ENCODE measurements around the gene NES.
A peak's percentile ranks its signal among the peaks of the same experiment; 100 is the strongest.
"Not testable (repeated sequence)": the region's sequence is repeated elsewhere in the genome, so short reads cannot be mapped to it uniquely, and the experiment has no call there.

NES gene

DNA sequence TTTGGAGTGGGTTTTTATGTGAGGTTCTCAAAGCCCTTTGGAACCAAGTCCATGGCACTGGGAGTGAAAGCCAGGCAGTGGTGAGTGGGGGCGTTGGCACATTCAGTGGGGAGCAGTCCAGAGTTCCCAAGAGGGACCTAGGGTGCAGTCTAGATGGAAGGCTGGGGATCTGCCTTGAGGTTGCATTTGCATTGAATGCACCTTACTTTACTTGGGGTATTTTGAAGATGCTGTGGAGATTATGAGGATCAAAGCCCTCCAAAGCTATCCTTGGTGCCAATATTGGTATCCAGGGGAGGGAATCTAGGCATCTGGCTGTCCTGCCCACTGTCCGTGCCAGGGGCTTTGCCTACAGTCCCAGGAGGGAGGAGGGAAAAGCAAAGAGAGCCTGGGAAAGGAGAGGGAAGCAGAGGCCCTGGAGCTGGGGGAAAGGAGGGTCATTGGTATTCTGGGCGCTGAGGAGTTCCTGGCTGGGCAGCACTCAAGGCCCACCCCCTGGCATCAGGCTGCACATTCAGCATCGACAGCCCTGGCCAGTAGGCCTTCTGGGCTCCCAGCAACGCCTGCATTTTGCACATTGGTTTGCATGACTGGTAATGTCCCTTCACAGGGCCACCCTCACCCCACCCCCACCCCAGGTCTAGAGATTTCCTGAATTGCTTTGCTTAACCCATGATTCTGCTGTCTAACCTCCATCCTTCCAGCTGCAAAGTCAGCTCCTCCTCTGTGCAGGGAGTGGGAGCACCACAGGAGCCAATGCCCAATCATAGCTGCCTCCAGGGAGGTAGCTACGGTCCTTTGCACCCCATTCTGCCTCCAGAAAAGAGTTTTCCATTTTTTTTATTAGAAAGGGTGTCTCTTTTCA, 36.1 kb downstream of the NES start:
- Histone ChIP-seq H3K4me1 (ENCODE audit: control insufficient read depth in 2 of 2, insufficient read depth in 2 of 2, low read length in 2 of 2) (no peaks in the 10 kb centered on the region), H3K27me3 (ENCODE audit: control insufficient read depth in 2 of 2, insufficient read depth in 2 of 2, low read length in 2 of 2) (peaks cover 30 to 34% of the 10 kb centered on the region in 2 donors), H3K9ac (ENCODE audit: low read depth in 1 of 2, low read length in 2 of 2) (no peak overlapping the region)

GRCh38 chr1:156639601-156640101, 37.6 kb downstream of the NES start:
- H3K4me1 ChIP-seq (ENCODE audit: control insufficient read depth in 2 of 2, insufficient read depth in 2 of 2, low read length in 2 of 2), result no peaks in the 10 kb centered on the region
- H3K27me3 ChIP-seq (ENCODE audit: control insufficient read depth in 2 of 2, insufficient read depth in 2 of 2, low read length in 2 of 2), result peaks cover 30 to 33% of the 10 kb centered on the region in 2 donors
- H3K9ac ChIP-seq (ENCODE audit: low read depth in 1 of 2, low read length in 2 of 2), result no peak overlapping the region
- H3K36me3 ChIP-seq (ENCODE audit: control insufficient read depth in 2 of 2, insufficient read depth in 2 of 2, low read length in 2 of 2), result no peaks in the 10 kb centered on the region
- H3K4me3 ChIP-seq (ENCODE audit: low read length in 2 of 2), result no peak overlapping the region
- H3K27ac ChIP-seq (ENCODE audit: low read depth in 2 of 2, low read length in 2 of 2), result no peak overlapping the region
- H3K9me3 ChIP-seq (ENCODE audit: control insufficient read depth in 2 of 2, low read length in 2 of 2), result no peaks in the 10 kb centered on the region

More for the DNA sequence above, 36.1 kb downstream of the NES start:
- no peaks in the 10 kb centered on the region for H3K36me3 ChIP-seq (ENCODE audit: control insufficient read depth in 2 of 2, insufficient read depth in 2 of 2, low read length in 2 of 2)
- peak overlapping the region in 1 of 2 donors; percentile 20 for H3K4me3 ChIP-seq (ENCODE audit: low read length in 2 of 2)
- no peak overlapping the region for H3K27ac ChIP-seq (ENCODE audit: low read depth in 2 of 2, low read length in 2 of 2)
- no peaks in the 10 kb centered on the region for H3K9me3 ChIP-seq (ENCODE audit: control insufficient read depth in 2 of 2, low read length in 2 of 2)

GRCh38 chr1:156638189-156638985, 38.8 kb downstream of the NES start:
- Histone ChIP-seq H3K27me3 (ENCODE audit: control insufficient read depth in 2 of 2, insufficient read depth in 2 of 2, low read length in 2 of 2) (peaks cover 30 to 37% of the 10 kb centered on the region in 2 donors), H3K9ac (ENCODE audit: low read depth in 1 of 2, low read length in 2 of 2) (no peak overlapping the region), H3K4me1 (ENCODE audit: control insufficient read depth in 2 of 2, insufficient read depth in 2 of 2, low read length in 2 of 2) (no peaks in the 10 kb centered on the region), H3K36me3 (ENCODE audit: control insufficient read depth in 2 of 2, insufficient read depth in 2 of 2, low read length in 2 of 2) (no peaks in the 10 kb centered on the region), H3K27ac (ENCODE audit: low read depth in 2 of 2, low read length in 2 of 2) (no peak overlapping the region), H3K4me3 (ENCODE audit: low read length in 2 of 2) (no peak overlapping the region), H3K9me3 (ENCODE audit: control insufficient read depth in 2 of 2, low read length in 2 of 2) (no peaks in the 10 kb centered on the region)

DNA sequence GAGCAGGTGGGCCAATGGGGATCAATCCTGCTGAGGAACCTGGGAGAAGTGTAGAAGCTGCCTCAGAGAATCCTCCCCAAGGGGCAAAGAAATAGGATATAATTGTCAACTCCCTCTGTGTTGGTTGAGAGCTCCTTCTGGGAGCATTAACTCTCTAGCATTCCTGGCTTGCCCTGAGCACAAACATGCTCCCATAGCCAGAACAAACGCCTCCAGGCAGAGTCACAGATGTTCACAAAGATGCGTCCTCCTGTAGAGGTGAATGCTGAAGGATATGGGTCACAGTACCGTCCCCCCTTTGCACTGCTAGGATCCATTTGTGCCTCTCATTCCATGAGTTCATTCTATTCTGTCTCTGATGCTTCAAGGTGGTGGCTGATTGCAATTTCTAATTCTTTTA, 44.9 kb downstream of the NES start:
- H3K4me1 ChIP-seq (ENCODE audit: control insufficient read depth in 2 of 2, insufficient read depth in 2 of 2, low read length in 2 of 2), result no peaks in the 10 kb centered on the region
- H3K9me3 ChIP-seq (ENCODE audit: control insufficient read depth in 2 of 2, low read length in 2 of 2), result no peaks in the 10 kb centered on the region
- no peaks in the 10 kb centered on the region for H3K36me3 ChIP-seq (ENCODE audit: control insufficient read depth in 2 of 2, insufficient read depth in 2 of 2, low read length in 2 of 2)
- no peak overlapping the region for H3K27ac ChIP-seq (ENCODE audit: low read depth in 2 of 2, low read length in 2 of 2)
- H3K4me3 ChIP-seq (ENCODE audit: low read length in 2 of 2), result no peak overlapping the region
- H3K9ac ChIP-seq (ENCODE audit: low read depth in 1 of 2, low read length in 2 of 2), result no peak overlapping the region
- peaks cover 10 to 20% of the 10 kb centered on the region in 2 donors for H3K27me3 ChIP-seq (ENCODE audit: control insufficient read depth in 2 of 2, insufficient read depth in 2 of 2, low read length in 2 of 2)

- not testable (repeated sequence) for H3K9ac ChIP-seq (ENCODE audit: low read depth in 1 of 2, low read length in 2 of 2); H3K27ac ChIP-seq (ENCODE audit: low read depth in 2 of 2, low read length in 2 of 2); H3K36me3 ChIP-seq (ENCODE audit: control insufficient read depth in 2 of 2, insufficient read depth in 2 of 2, low read length in 2 of 2); H3K9me3 ChIP-seq (ENCODE audit: control insufficient read depth in 2 of 2, low read length in 2 of 2); H3K4me1 ChIP-seq (ENCODE audit: control insufficient read depth in 2 of 2, insufficient read depth in 2 of 2, low read length in 2 of 2); H3K4me3 ChIP-seq (ENCODE audit: low read length in 2 of 2)
- peaks cover 17 to 26% of the 10 kb centered on the region in 2 donors for H3K27me3 ChIP-seq (ENCODE audit: control insufficient read depth in 2 of 2, insufficient read depth in 2 of 2, low read length in 2 of 2)
Measured at GRCh38 chr1:156631152-156631551, 46.1 kb downstream of the NES start.

GRCh38 chr1:156629823-156630449, 47.3 kb downstream of the NES start:
- H3K9me3 ChIP-seq (ENCODE audit: control insufficient read depth in 2 of 2, low read length in 2 of 2), result no peaks in the 10 kb centered on the region
- H3K9ac ChIP-seq (ENCODE audit: low read depth in 1 of 2, low read length in 2 of 2), result no peak overlapping the region
- H3K27ac ChIP-seq (ENCODE audit: low read depth in 2 of 2, low read length in 2 of 2), result no peak overlapping the region
- H3K27me3 ChIP-seq (ENCODE audit: control insufficient read depth in 2 of 2, insufficient read depth in 2 of 2, low read length in 2 of 2), result peaks cover 28 to 29% of the 10 kb centered on the region in 2 donors
- H3K36me3 ChIP-seq (ENCODE audit: control insufficient read depth in 2 of 2, insufficient read depth in 2 of 2, low read length in 2 of 2), result no peaks in the 10 kb centered on the region
- peaks cover 8 to 11% of the 10 kb centered on the region in 2 donors for H3K4me1 ChIP-seq (ENCODE audit: control insufficient read depth in 2 of 2, insufficient read depth in 2 of 2, low read length in 2 of 2)
- no peak overlapping the region for H3K4me3 ChIP-seq (ENCODE audit: low read length in 2 of 2)

GRCh38 chr1:156627313-156627880, 49.8 kb downstream of the NES start:
- H3K36me3 ChIP-seq (ENCODE audit: control insufficient read depth in 2 of 2, insufficient read depth in 2 of 2, low read length in 2 of 2), result no peaks in the 10 kb centered on the region
- H3K9ac ChIP-seq (ENCODE audit: low read depth in 1 of 2, low read length in 2 of 2), result no peak overlapping the region
- peaks cover 18 to 19% of the 10 kb centered on the region in 2 donors for H3K4me1 ChIP-seq (ENCODE audit: control insufficient read depth in 2 of 2, insufficient read depth in 2 of 2, low read length in 2 of 2)
- peaks cover 37 to 47% of the 10 kb centered on the region in 2 donors for H3K27me3 ChIP-seq (ENCODE audit: control insufficient read depth in 2 of 2, insufficient read depth in 2 of 2, low read length in 2 of 2)
- H3K4me3 ChIP-seq (ENCODE audit: low read length in 2 of 2), result no peak overlapping the region
- H3K27ac ChIP-seq (ENCODE audit: low read depth in 2 of 2, low read length in 2 of 2), result no peak overlapping the region
- H3K9me3 ChIP-seq (ENCODE audit: control insufficient read depth in 2 of 2, low read length in 2 of 2), result no peaks in the 10 kb centered on the region

- no peak overlapping the region for H3K27ac ChIP-seq (ENCODE audit: low read depth in 2 of 2, low read length in 2 of 2)
- H3K9me3 ChIP-seq (ENCODE audit: control insufficient read depth in 2 of 2, low read length in 2 of 2), result no peaks in the 10 kb centered on the region
- no peaks in the 10 kb centered on the region for H3K36me3 ChIP-seq (ENCODE audit: control insufficient read depth in 2 of 2, insufficient read depth in 2 of 2, low read length in 2 of 2)
- peaks cover 32 to 39% of the 10 kb centered on the region in 2 donors for H3K27me3 ChIP-seq (ENCODE audit: control insufficient read depth in 2 of 2, insufficient read depth in 2 of 2, low read length in 2 of 2)
- peaks cover 18 to 19% of the 10 kb centered on the region in 2 donors for H3K4me1 ChIP-seq (ENCODE audit: control insufficient read depth in 2 of 2, insufficient read depth in 2 of 2, low read length in 2 of 2)
- H3K4me3 ChIP-seq (ENCODE audit: low read length in 2 of 2), result no peak overlapping the region
- H3K9ac ChIP-seq (ENCODE audit: low read depth in 1 of 2, low read length in 2 of 2), result no peak overlapping the region
Measured at GRCh38 chr1:156626079-156626438, 51.1 kb downstream of the NES start.

DNA sequence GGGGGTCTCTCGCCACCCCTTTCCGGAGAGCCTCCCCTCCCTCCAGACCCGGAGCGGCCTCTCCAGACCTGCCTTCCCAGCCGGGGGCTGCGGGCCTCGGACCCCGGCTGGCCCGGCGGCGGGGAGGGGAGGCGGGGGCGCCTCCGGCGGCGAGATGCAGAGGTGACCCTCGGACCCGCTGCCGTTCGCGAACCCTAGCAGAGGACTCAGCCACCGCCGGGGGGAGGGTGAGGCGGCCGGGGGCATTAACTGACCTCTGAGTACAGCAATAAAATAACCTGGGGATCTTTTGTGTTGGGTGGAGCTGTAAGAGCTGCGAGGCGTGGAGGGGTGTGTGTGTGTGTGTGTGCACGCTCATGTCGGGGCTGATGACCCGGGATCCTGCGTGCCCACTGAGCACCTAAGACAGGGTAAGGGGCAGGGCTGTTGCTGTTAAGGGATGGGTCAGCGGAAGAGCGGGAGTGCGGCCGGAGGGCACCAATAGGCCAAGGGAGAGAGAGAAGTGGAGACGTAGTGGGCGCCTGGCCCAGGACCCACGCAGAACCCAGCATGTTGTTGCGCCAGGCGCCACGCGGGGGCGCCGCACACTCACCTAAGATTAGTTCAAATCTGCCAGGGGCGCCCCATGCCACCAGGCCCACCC, 51.6 kb downstream of the NES start:
- Histone ChIP-seq H3K27ac (ENCODE audit: low read depth in 2 of 2, low read length in 2 of 2) (no peak overlapping the region), H3K4me3 (ENCODE audit: low read length in 2 of 2) (peak overlapping the region in 1 of 2 donors; percentile 18), H3K27me3 (ENCODE audit: control insufficient read depth in 2 of 2, insufficient read depth in 2 of 2, low read length in 2 of 2) (peaks cover 35 to 39% of the 10 kb centered on the region in 2 donors), H3K9me3 (ENCODE audit: control insufficient read depth in 2 of 2, low read length in 2 of 2) (no peaks in the 10 kb centered on the region), H3K4me1 (ENCODE audit: control insufficient read depth in 2 of 2, insufficient read depth in 2 of 2, low read length in 2 of 2) (peaks cover 18 to 19% of the 10 kb centered on the region in 2 donors), H3K9ac (ENCODE audit: low read depth in 1 of 2, low read length in 2 of 2) (peak overlapping the region in 1 of 2 donors; percentile 19), H3K36me3 (ENCODE audit: control insufficient read depth in 2 of 2, insufficient read depth in 2 of 2, low read length in 2 of 2) (no peaks in the 10 kb centered on the region)
